GM12878 (cell line): ENCODE results near the gene GNAI2. TPM values are rescaled to one million over a fixed set of nuclear protein-coding genes. Genes with fewer than 3 reads are reported as not detected.

Source experiments
- BACH1 ChIP-seq: fragments of 450-650 bp; IDR thresholded peaks from 2 replicates; pipeline ENCODE4 v1.6.1; 2017; ENCODE audit warnings: mild to moderate bottlenecking, borderline replicate concordance
- CREB1 ChIP-seq: IDR thresholded peaks from 2 replicates; pipeline ENCODE4 v1.6.1; 2012; ENCODE audit warnings: low read depth, mild to moderate bottlenecking, inconsistent platforms
- DPF2 ChIP-seq: fragments of 450-650 bp; IDR thresholded peaks from 2 replicates; pipeline ENCODE4 v1.6.1; 2017; ENCODE audit warnings: mild to moderate bottlenecking
- HCFC1 ChIP-seq: fragments of 150-350 bp; IDR thresholded peaks from 2 replicates; pipeline ENCODE4 v1.6.1; 2014; ENCODE audit warnings: low read length
- KLF5 ChIP-seq: fragments of 450-650 bp; IDR thresholded peaks from 2 replicates; pipeline ENCODE4 v1.6.1; 2014; ENCODE audit warnings: mild to moderate bottlenecking; ENCODE audit not compliant: partially characterized antibody
- MAX ChIP-seq: IDR thresholded peaks from 2 replicates; pipeline ENCODE4 v1.6.1; 2012; ENCODE audit warnings: low read depth, low read length, improper control_type of control experiment
- MEF2B ChIP-seq: fragments of 450-650 bp; IDR thresholded peaks from 2 replicates; pipeline ENCODE4 v1.6.1; 2018; ENCODE audit warnings: mild to moderate bottlenecking, moderate library complexity; ENCODE audit not compliant: partially characterized antibody, poor library complexity, severe bottlenecking
- MLLT1 ChIP-seq: fragments of 450-650 bp; IDR thresholded peaks from 2 replicates; pipeline ENCODE4 v1.6.1; 2016; ENCODE audit warnings: mild to moderate bottlenecking
- MTA2 ChIP-seq: fragments of 450-650 bp; IDR thresholded peaks from 2 replicates; pipeline ENCODE4 v1.6.1; 2016; ENCODE audit warnings: low read depth, mild to moderate bottlenecking, moderate library complexity
- MYC ChIP-seq: IDR thresholded peaks from 2 replicates; pipeline ENCODE4 v1.6.1; 2011; ENCODE audit warnings: mild to moderate bottlenecking, low read length, moderate library complexity, inconsistent platforms; ENCODE audit not compliant: insufficient read depth, insufficient replicate concordance, insufficient read length, severe bottlenecking
- NKRF ChIP-seq: fragments of 450-650 bp; conservative IDR thresholded peaks from 2 replicates; pipeline ENCODE4 v1.6.1; 2017; ENCODE audit warnings: mild to moderate bottlenecking, moderate library complexity
- PAX5 ChIP-seq: IDR thresholded peaks from 2 replicates; pipeline ENCODE4 v1.6.1; 2011; ENCODE audit warnings: low read depth, low read length, borderline replicate concordance
- POLR2A ChIP-seq: IDR thresholded peaks from 2 replicates; pipeline ENCODE4 v1.6.1; 2011; ENCODE audit warnings: low read depth, mild to moderate bottlenecking, low read length
- POLR2AphosphoS5 ChIP-seq: IDR thresholded peaks from 2 replicates; pipeline ENCODE4 v1.6.1; 2011; ENCODE audit warnings: mild to moderate bottlenecking, low read length, inconsistent platforms
- POU2F2 ChIP-seq: IDR thresholded peaks from 3 replicates; pipeline ENCODE4 v1.6.1; 2011; ENCODE audit warnings: low read depth, mild to moderate bottlenecking, low read length, borderline replicate concordance
- SMARCA5 ChIP-seq: fragments of 450-650 bp; IDR thresholded peaks from 2 replicates; pipeline ENCODE4 v1.6.1; 2017; ENCODE audit warnings: mild to moderate bottlenecking
- SPI1 ChIP-seq: IDR thresholded peaks from 2 replicates; pipeline ENCODE4 v1.6.1; 2011; ENCODE audit warnings: low read depth, mild to moderate bottlenecking, low read length, moderate library complexity, borderline replicate concordance; ENCODE audit not compliant: insufficient read depth
- SRF ChIP-seq, 2 experiments: IDR thresholded peaks; 2 replicates each; pipeline ENCODE4 v1.6.1; 2011; ENCODE audit warnings: low read depth in 2 of 2, low read length in 2 of 2, mild to moderate bottlenecking in 1 of 2, moderate library complexity in 1 of 2
- TAF1 ChIP-seq: IDR thresholded peaks from 2 replicates; pipeline ENCODE4 v1.6.1; 2011; ENCODE audit warnings: mild to moderate bottlenecking, low read depth, low read length, borderline replicate concordance
- YY1 ChIP-seq: IDR thresholded peaks from 2 replicates; pipeline ENCODE4 v1.6.1; 2011; ENCODE audit warnings: low read depth, mild to moderate bottlenecking, low read length
- ZNF207 ChIP-seq: fragments of 450-650 bp; IDR thresholded peaks from 2 replicates; pipeline ENCODE4 v1.6.1; 2014; ENCODE audit warnings: antibody characterized with exemption, mild to moderate bottlenecking, borderline replicate concordance
- ZNF687 ChIP-seq: fragments of 450-650 bp; IDR thresholded peaks from 2 replicates; pipeline ENCODE4 v1.6.1; 2017; ENCODE audit warnings: mild to moderate bottlenecking, moderate library complexity
- ZZZ3 ChIP-seq: IDR thresholded peaks from 2 replicates; pipeline ENCODE4 v1.6.1; 2011; ENCODE audit warnings: low read depth; ENCODE audit not compliant: control insufficient read depth, insufficient read length
- polyA plus RNA-seq, 11 experiments: library from polyadenylated mRNA; depleted of rRNA in 4 of 11; unstranded in 6 of 11; stranded (reverse) in 5 of 11; fragments of >200 nt; fragmentation: Nextera tagmentation in 4 of 11; fragmentation: Illumina TruSeq in 1 of 11; extraction: Ambion mirVana in 4 of 11; extraction: Trizol in 1 of 11; gene quantifications; 1 replicate in 1 of 11; 2 replicates in 10 of 11; pipeline versions ENCODE4 v1.2.1 to v1.2.3, GENCODE V29; 2011 to 2016; ENCODE audit warnings: inconsistent platforms in 2 of 11, missing spikeins in 2 of 11, low read depth in 1 of 11
- total RNA-seq, 4 experiments: library from RNA; depleted of rRNA in 3 of 4; stranded (reverse); fragments of >200 nt in 3 of 4; fragmentation: Illumina TruSeq in 1 of 4; extraction: Trizol in 1 of 4; gene quantifications; 2 replicates each; pipeline versions ENCODE4 v1.2.1 to v1.2.3, GENCODE V29; 2013 to 2021

The GNAI2 gene
- total and polyA plus RNA-seq, 10 of the 15 experiments (the other 5 are each of a cell fraction or from before 2014, with no cell fraction given) = 5.0 to 346 (median 237) TPM

GRCh38 chr3:50298836-50299637, 63.0 kb downstream of the GNAI2 start, which contains the start of the genes HYAL3 and NAA80 (continued):
- TF ChIP-seq POLR2AphosphoS5 (peak; percentile 94), NKRF (peak; percentile 93), ZZZ3 (no peak), YY1 (0 out of 2 replicates have a peak, but pooled peaks have one; percentile 12), MYC (peak; percentile 73), MTA2 (peak; percentile 54; the same call in 1 of the 2 replicates), SPI1 (peak; percentile 43; the same call in 1 of the 2 replicates), PAX5 (no peak), ZNF207 (peak; percentile 94; the same call in 1 of the 2 replicates), MEF2B (peak; percentile 17), CREB1 (peak; percentile 85), SRF (IDR thresholded peaks at IDR 0.05; ENCODE audit: low read depth in 2 of 2, low read length in 2 of 2) (0 out of 4 replicates have a peak, but pooled peaks have one; percentile 16 to 20), KLF5 (peak; percentile 50), MAX (peak; percentile 82), POLR2A (peak; percentile 99), MLLT1 (peak; percentile 76), BACH1 (peak; percentile 83), DPF2 (peak; percentile 87), TAF1 (0 out of 2 replicates have a peak, but pooled peaks have one; percentile 44), HCFC1 (peak; percentile 40; the same call in 1 of the 2 replicates), POU2F2 (peak; percentile 65; the same call in 2 of the 3 replicates), ZNF687 (peak; percentile 77), SMARCA5 (peak; percentile 94)
